ENCODE results near the gene NOTCH2.
"Not testable (repeated sequence)": the region's sequence is repeated elsewhere in the genome, so short reads cannot be mapped to it uniquely, and the experiment has no call there.

Gene NOTCH2

DNA sequence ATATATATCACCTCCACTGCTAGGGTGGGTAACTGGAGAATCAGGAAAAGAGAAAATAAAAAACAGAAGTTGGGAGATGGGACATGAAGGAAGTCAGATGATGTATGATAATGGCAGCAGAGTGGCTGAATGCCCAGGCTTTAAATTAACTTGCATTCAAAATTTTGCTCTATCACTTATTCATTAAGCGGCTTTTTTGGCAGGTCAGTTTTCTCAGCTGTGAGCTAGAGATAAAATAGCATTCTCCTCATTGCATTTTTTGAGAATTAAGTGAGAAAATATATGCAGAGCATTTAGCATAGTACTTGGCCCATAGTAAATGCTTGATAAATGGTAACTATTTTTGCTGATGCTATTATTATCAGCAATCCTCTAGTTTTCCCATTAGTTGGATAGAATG, 32.1 kb upstream of the NOTCH2 start:
- not testable (repeated sequence) for H3K4me1 ChIP-seq (ENCODE audit: insufficient read depth, poor library complexity, severe bottlenecking); ATAC-seq (ENCODE audit: low read depth); H3K27me3 ChIP-seq (ENCODE audit: insufficient read depth, poor library complexity, severe bottlenecking); H3K4me3 ChIP-seq (ENCODE audit: severe bottlenecking); DNase-seq (ENCODE audit: low spot score); H3K9me3 ChIP-seq (ENCODE audit: severe bottlenecking); H3K27ac ChIP-seq (ENCODE audit: poor library complexity, severe bottlenecking); H3K36me3 ChIP-seq (ENCODE audit: low read depth)

DNA sequence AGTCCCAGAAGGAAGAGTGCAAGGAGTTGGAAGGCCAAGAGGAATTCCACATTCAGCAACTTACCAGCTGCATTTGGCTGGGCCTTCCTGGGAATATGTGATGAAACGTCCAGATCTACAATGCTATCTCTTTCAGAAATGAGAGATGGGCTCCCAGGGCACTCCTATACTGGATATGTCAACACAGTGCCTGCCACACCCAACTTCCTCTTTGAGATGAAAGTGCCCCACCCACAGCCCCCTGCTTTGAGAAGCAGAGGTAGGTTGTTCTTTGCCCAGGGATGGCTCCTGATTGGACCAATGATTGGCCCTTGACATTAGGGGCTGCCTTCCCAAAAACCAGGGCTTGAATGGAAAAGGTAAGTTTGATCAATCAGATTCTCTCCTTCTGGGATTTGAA, 31.1 kb upstream of the NOTCH2 start:
- H3K27me3 ChIP-seq (ENCODE audit: insufficient read depth, poor library complexity, severe bottlenecking); ATAC-seq (ENCODE audit: low read depth); DNase-seq (ENCODE audit: low spot score); H3K9me3 ChIP-seq (ENCODE audit: severe bottlenecking); H3K4me3 ChIP-seq (ENCODE audit: severe bottlenecking); H3K36me3 ChIP-seq (ENCODE audit: low read depth); H3K4me1 ChIP-seq (ENCODE audit: insufficient read depth, poor library complexity, severe bottlenecking); H3K27ac ChIP-seq (ENCODE audit: poor library complexity, severe bottlenecking): not testable (repeated sequence)

DNA sequence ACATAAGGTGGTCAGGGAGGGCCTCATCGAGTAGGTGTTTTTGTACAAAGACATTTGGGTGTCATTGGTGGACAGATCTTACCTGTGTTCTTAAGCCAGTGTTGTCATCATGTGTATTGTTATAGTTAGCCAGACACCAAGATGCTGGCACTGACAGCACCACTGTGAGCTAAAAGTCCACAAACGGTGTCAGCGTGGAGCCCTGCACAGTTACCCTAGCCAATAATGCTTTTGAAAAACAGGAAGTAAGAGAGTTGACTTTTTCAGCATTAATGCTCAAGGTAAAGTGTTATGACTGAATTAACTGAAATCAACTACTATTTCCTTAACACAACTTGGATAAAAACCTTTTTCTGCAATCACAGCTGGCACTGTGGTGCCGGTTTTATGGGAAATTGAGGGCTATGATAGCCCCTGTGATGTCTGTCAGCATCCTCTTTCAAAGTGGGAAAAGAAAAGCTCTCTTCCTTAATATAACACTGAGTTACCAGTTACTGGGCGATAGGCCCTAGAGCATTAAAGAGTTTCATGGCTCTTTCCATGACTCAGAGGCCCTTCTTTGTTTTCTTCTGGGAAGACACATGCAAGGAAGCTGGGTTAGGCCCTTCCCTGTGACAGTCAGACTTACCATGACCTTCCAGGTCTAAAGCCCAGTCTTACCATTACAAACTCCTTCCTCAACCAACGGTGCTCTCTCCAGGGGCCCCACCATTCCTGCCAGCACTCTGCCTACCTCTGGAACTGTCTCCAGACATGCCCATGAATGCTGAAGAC, 29.7 kb upstream of the NOTCH2 start:
- H3K4me3 ChIP-seq (ENCODE audit: severe bottlenecking); H3K27ac ChIP-seq (ENCODE audit: poor library complexity, severe bottlenecking); H3K4me1 ChIP-seq (ENCODE audit: insufficient read depth, poor library complexity, severe bottlenecking); ATAC-seq (ENCODE audit: low read depth); H3K36me3 ChIP-seq (ENCODE audit: low read depth); H3K9me3 ChIP-seq (ENCODE audit: severe bottlenecking); DNase-seq (ENCODE audit: low spot score); H3K27me3 ChIP-seq (ENCODE audit: insufficient read depth, poor library complexity, severe bottlenecking): not testable (repeated sequence)

DNA sequence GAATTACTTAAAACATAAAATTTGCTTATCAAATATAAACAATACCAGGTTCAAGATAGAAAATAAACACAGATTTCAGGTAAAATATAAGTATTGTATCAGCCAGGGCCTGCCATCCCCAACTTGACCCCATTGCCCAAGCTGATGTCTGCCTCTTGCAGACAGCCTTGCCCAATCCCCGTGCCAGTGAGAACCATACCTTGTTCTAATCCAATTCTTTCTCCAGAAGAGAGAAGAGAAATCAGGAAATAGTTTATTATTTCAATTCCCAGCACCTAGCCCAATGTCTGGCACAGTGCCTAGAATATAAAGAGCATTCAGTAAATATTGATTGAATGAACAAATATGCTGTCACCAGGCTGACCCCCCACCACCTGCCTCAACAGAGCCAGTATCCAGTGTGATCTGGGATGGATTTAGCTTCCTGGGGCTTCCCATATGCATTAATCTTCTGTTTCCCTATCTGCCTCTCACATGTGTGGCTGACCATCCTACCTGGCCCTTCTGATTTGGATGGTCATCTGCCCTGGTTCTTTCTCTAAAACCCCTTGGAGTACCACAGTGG, 27.6 kb upstream of the NOTCH2 start:
- ATAC-seq (ENCODE audit: low read depth), result peak; percentile 60; the same call in 2 of the 3 replicates
- not testable (repeated sequence) for H3K9me3 ChIP-seq (ENCODE audit: severe bottlenecking); H3K27me3 ChIP-seq (ENCODE audit: insufficient read depth, poor library complexity, severe bottlenecking); H3K4me3 ChIP-seq (ENCODE audit: severe bottlenecking); H3K27ac ChIP-seq (ENCODE audit: poor library complexity, severe bottlenecking); H3K4me1 ChIP-seq (ENCODE audit: insufficient read depth, poor library complexity, severe bottlenecking); H3K36me3 ChIP-seq (ENCODE audit: low read depth); DNase-seq (ENCODE audit: low spot score)

DNA sequence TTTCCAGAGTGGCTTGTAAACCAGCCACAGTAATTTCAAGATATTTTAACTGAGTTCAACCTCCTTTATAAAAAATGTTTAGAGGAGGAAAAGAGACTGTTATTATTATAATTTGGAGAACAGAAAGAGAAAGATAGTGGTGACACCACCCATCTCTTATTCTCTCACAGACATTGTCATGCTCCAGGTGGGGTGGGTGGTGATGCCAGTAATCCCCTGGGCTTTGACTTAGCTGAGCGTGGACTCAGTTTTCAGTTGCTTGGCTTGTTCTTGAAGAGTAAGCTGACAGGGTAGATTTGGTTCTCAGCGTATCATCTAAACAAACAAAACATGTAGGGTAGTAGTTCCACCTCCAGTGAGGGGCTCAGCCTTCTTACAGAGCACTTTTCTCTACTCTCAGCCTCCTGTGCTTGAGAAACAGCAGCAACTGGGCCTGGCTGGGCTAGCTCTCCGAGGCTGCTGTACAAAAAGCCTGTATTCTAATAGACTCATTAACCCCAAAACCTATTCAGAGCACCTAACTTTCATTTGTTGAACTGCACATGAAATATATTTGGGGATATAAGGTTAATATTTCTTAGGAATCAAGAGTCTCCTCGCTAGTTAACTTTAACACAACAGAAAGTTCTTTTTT, 24.2 kb upstream of the NOTCH2 start:
- H3K4me1 ChIP-seq (ENCODE audit: insufficient read depth, poor library complexity, severe bottlenecking); H3K9me3 ChIP-seq (ENCODE audit: severe bottlenecking); H3K36me3 ChIP-seq (ENCODE audit: low read depth); H3K27me3 ChIP-seq (ENCODE audit: insufficient read depth, poor library complexity, severe bottlenecking); DNase-seq (ENCODE audit: low spot score); H3K4me3 ChIP-seq (ENCODE audit: severe bottlenecking); H3K27ac ChIP-seq (ENCODE audit: poor library complexity, severe bottlenecking); ATAC-seq (ENCODE audit: low read depth): not testable (repeated sequence)

DNA sequence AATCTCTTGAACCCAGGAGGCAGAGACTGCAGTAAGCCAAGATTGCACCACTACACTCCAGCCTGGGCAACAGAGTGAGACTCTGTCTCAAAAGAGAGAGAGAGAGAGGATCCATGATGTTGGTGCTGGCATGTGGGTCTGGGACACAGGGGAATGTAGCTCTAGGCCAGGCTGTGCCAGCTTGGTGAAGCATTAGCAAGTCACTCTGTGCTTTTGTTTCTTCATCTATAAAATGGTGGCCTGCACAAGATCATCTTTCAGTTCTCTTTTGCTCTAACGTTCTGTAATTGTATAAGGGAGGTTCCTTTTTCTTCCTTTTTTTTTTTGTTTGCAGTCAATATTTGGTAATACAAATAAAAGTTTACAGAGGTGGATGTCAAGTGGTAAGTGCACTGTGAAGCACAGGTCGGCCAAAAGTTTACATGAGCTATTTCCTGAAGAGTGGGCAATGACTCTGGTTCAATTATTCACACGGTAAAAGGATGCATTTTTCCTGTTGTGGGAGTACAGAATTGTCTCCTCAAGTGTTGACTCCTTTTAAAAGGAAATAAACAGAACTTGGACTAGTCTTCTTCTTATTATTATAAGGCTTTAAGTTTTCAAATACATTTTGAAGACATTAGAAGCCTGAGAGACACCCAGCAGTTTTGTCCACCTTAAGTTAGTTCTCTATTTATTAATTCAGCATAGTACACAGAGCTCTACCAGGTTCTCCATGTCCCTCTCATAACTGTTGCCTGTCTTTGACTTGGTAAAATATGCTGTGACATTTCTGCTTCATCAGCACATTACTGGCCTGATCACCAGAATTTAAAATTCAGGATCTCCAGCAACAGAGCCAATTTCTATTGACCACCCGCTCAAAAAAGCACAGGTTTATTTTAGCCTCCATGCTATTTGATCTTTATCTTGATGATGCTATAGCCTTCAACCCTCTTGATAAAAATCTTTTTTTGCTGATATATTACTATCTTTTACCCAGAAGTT, 23.1 kb upstream of the NOTCH2 start:
- not testable (repeated sequence) for H3K4me3 ChIP-seq (ENCODE audit: severe bottlenecking); H3K36me3 ChIP-seq (ENCODE audit: low read depth); H3K27ac ChIP-seq (ENCODE audit: poor library complexity, severe bottlenecking); H3K27me3 ChIP-seq (ENCODE audit: insufficient read depth, poor library complexity, severe bottlenecking); ATAC-seq (ENCODE audit: low read depth); H3K4me1 ChIP-seq (ENCODE audit: insufficient read depth, poor library complexity, severe bottlenecking); H3K9me3 ChIP-seq (ENCODE audit: severe bottlenecking); DNase-seq (ENCODE audit: low spot score)

DNA sequence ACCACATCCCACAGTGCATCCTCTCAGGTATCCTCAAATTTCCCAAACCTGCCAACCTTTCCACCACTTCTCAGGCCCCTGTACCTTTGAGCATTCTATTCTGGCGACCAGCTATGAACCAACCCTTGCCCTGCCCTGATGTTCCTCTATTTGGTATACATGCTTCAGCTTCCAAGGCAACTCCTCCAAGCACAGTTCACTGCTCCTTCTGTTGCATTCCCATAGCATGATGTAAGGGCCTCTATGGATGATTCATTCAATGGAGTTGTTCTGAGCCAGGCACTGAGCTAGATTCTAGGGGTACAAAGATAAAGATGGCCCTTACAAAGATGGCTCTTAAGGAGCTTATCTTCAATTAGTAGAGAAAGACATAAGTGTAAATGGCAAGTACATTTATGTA, 21.4 kb upstream of the NOTCH2 start:
- not testable (repeated sequence) for H3K36me3 ChIP-seq (ENCODE audit: low read depth); H3K27me3 ChIP-seq (ENCODE audit: insufficient read depth, poor library complexity, severe bottlenecking); H3K4me3 ChIP-seq (ENCODE audit: severe bottlenecking); H3K9me3 ChIP-seq (ENCODE audit: severe bottlenecking); H3K27ac ChIP-seq (ENCODE audit: poor library complexity, severe bottlenecking); DNase-seq (ENCODE audit: low spot score); H3K4me1 ChIP-seq (ENCODE audit: insufficient read depth, poor library complexity, severe bottlenecking)
- peak; percentile 83 for ATAC-seq (ENCODE audit: low read depth)

DNA sequence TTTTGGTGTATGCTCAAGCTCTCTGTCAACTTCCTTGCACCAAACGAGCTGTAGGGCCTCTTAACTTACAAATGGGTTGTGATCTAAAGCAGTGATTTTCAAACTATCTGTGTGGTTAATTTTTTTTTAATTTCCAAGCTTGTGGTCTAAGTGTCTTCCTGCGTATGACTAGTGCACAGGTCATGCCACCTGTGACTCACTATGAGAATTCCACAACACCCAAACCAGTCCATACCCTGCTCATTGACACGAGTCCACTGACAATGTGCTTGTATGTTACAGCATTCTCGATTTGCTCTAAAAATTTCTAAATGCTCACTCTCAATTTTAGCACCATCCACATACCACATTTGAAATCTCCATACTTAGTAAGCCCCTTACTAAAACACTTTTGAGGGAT, 18.5 kb upstream of the NOTCH2 start:
- H3K9me3 ChIP-seq (ENCODE audit: severe bottlenecking); H3K4me3 ChIP-seq (ENCODE audit: severe bottlenecking); DNase-seq (ENCODE audit: low spot score); H3K36me3 ChIP-seq (ENCODE audit: low read depth); H3K27ac ChIP-seq (ENCODE audit: poor library complexity, severe bottlenecking); H3K4me1 ChIP-seq (ENCODE audit: insufficient read depth, poor library complexity, severe bottlenecking); H3K27me3 ChIP-seq (ENCODE audit: insufficient read depth, poor library complexity, severe bottlenecking): not testable (repeated sequence)
- peak; percentile 98 for ATAC-seq (ENCODE audit: low read depth)

DNA sequence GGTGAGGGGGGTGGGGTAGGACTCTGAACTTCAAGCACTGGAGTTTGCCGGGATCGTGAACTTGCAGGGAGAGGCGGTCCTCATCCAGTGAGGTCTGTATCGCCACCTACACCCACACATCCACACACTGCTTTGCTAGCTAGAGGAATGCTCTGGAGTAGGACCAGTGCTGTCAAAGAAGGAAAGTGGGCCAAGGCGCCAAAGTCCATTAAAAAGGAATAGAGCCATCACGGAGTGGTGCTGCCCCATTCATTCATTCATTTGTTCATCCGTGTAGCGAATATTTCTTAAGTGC, 405 bp upstream of the NOTCH2 start:
- H3K9me3 ChIP-seq (ENCODE audit: severe bottlenecking); H3K4me1 ChIP-seq (ENCODE audit: insufficient read depth, poor library complexity, severe bottlenecking); H3K4me3 ChIP-seq (ENCODE audit: severe bottlenecking); H3K36me3 ChIP-seq (ENCODE audit: low read depth); H3K27me3 ChIP-seq (ENCODE audit: insufficient read depth, poor library complexity, severe bottlenecking); H3K27ac ChIP-seq (ENCODE audit: poor library complexity, severe bottlenecking); ATAC-seq (ENCODE audit: low read depth); DNase-seq (ENCODE audit: low spot score): not testable (repeated sequence)

DNA sequence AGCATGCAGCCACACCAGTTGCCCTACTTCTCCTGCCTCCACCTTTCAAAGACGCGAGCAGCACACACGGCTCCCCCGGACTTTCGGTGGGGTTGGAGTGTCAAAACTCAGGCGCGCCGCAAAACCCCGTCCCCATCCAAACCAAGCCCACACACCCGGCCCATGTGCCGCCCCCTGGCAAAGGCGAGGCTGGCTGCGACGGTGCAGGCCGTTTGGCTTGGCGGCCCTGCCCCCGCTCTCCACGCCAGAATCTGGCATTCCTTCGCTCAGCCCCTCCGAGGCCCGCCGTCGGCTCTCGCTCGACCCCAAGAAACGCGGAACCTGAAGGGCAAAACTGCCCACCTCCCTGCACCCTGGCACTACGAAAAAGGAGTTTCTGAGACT, 787 bp downstream of the NOTCH2 start:
- not testable (repeated sequence) for H3K9me3 ChIP-seq (ENCODE audit: severe bottlenecking); H3K36me3 ChIP-seq (ENCODE audit: low read depth); H3K4me1 ChIP-seq (ENCODE audit: insufficient read depth, poor library complexity, severe bottlenecking); DNase-seq (ENCODE audit: low spot score); ATAC-seq (ENCODE audit: low read depth); H3K27me3 ChIP-seq (ENCODE audit: insufficient read depth, poor library complexity, severe bottlenecking)
- Histone ChIP-seq H3K27ac (ENCODE audit: poor library complexity, severe bottlenecking) (peak overlapping the region; percentile 22), H3K4me3 (ENCODE audit: severe bottlenecking) (peak overlapping the region; percentile 51)

DNA sequence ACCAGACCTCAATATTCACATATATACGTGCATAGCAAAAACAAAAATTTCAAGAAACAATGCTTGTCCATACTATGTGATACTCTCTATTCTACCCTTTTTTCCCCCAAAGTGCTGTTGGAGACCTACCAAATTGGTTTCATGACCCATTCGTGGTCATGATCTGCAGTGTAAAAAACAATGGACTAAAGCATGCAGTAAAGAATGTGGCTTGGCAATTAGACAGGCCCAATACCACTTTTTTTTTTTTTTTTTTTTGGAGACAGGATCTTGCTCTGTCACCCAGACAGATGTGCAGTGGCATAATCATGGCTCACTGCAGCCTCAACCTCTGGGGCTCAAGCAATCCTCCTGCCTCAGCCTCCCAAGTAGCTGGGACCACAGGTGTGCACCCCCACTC, 21.3 kb downstream of the NOTCH2 start:
- DNase-seq (ENCODE audit: low spot score); H3K27me3 ChIP-seq (ENCODE audit: insufficient read depth, poor library complexity, severe bottlenecking); H3K9me3 ChIP-seq (ENCODE audit: severe bottlenecking); H3K27ac ChIP-seq (ENCODE audit: poor library complexity, severe bottlenecking); H3K4me3 ChIP-seq (ENCODE audit: severe bottlenecking); H3K36me3 ChIP-seq (ENCODE audit: low read depth); ATAC-seq (ENCODE audit: low read depth); H3K4me1 ChIP-seq (ENCODE audit: insufficient read depth, poor library complexity, severe bottlenecking): not testable (repeated sequence)
